Measurements from ENCODE around the gene GLIPR1L2. TPM values are rescaled to one million over a fixed set of nuclear protein-coding genes. Genes with fewer than 3 reads are reported as not detected.

GLIPR1L2 gene
- total RNA-seq, 1 experiment from 2014 or later: 0.44 TPM

GRCh38 chr12:75460204-75460603, 69.3 kb downstream of the GLIPR1L2 start:
- intact Hi-C loops (cut with micrococcal nuclease): no loop called here
- ATAC-seq (no peak), DNase-seq (ENCODE audit: low read depth, low spot score) (no peak)
- ChIA-PET RAD21 (ENCODE audit: low non-redundant PET in 1 of 2, low total read pairs in 2 of 2, uncharacterized antibody in 2 of 2, unreplicated experiment in 2 of 2) (no interaction called here), CTCF (no interaction called here), POLR2A (no interaction called here)
- H3K27me3 ChIP-seq (ENCODE audit: insufficient read depth, low read length): no peaks in the 10 kb centered on the region
- TF ChIP-seq ZBTB33 (IDR thresholded peaks at IDR 0.05; ENCODE audit: extremely low read depth, insufficient replicate concordance, low read length) (no peak), JUND (IDR thresholded peaks at IDR 0.05) (no peak), FOSL1 (IDR thresholded peaks at IDR 0.05; ENCODE audit: low read depth) (no peak), EZH2 (IDR thresholded peaks at IDR 0.05) (no peak), EZH2phosphoT487 (IDR thresholded peaks at IDR 0.05; ENCODE audit: borderline replicate concordance) (no peak), POLR2AphosphoS5 (IDR thresholded peaks at IDR 0.05; ENCODE audit: low read depth, low read length) (no peak), TCF7L2 (IDR thresholded peaks at IDR 0.05; ENCODE audit: borderline replicate concordance, extremely low read depth, insufficient read depth, insufficient read length) (peak; percentile 30)
- no peaks in the 10 kb centered on the region for H3K4me1 ChIP-seq (ENCODE audit: control insufficient read depth in 1 of 2, insufficient read depth in 2 of 2, low read length in 2 of 2)
- H3K4me2 ChIP-seq (ENCODE audit: low read length): no peak overlapping the region
- no peak overlapping the region for H3K4me3 ChIP-seq (replicated peaks in 1 of 2; ENCODE audit: low read depth in 1 of 2, low read length in 2 of 2)
- no TSS peak for BruUV-seq (replicated peaks)
- no peak overlapping the region for H3K27ac ChIP-seq (ENCODE audit: low read depth, low read length)
- H3K9me3 ChIP-seq (ENCODE audit: control insufficient read depth in 1 of 2, insufficient read depth in 1 of 2, low read depth in 1 of 2, low read length in 2 of 2): 0 out of 4 replicates have a peak, but pooled peaks cover 0 to 3% of the 10 kb centered on the region in 2 experiments
- no peaks in the 10 kb centered on the region for H3K36me3 ChIP-seq (ENCODE audit: control insufficient read depth in 1 of 2, insufficient read depth in 2 of 2, low read length in 2 of 2)
- H3K79me2 ChIP-seq (ENCODE audit: insufficient read depth, low read length): no peaks in the 10 kb centered on the region
- no peaks in the 10 kb centered on the region for H3K9me2 ChIP-seq (ENCODE audit: insufficient read depth)
- no peaks in the 10 kb centered on the region for H4K20me1 ChIP-seq (ENCODE audit: insufficient read depth)
- no peak overlapping the region for H3K9ac ChIP-seq (ENCODE audit: low read length)
- no peak overlapping the region for H2AFZ ChIP-seq (ENCODE audit: low read depth, low read length, poor library complexity, severe bottlenecking)
